Thyroid gland (tissue), 4 donors: ENCODE data around the gene MDGA2. TPM values are rescaled to one million over a fixed set of nuclear protein-coding genes. Genes with fewer than 3 reads are reported as not detected.

ENCODE experiments used
- DNase-seq, 2 donors: peaks; one replicate each; pipeline ENCODE4 v3.0.0-alpha.2; 2019
- H3K27ac ChIP-seq, 3 donors: fragments of 200-600 bp; sonication (generic); 1 replicate in 2 of 3; 2 replicates in 1 of 3; pipeline ENCODE4 v1.5.1; 2016 to 2019; ENCODE audit warnings: mild to moderate bottlenecking in 1 of 3, moderate library complexity in 1 of 3
- H3K27me3 ChIP-seq: fragments of 200-600 bp; sonication (generic); one replicate; pipeline ENCODE4 v1.5.1; 2019
- H3K36me3 ChIP-seq, 2 donors: fragments of 200-600 bp; sonication (generic); one replicate each; pipeline ENCODE4 v1.5.1; 2016 to 2019
- H3K4me1 ChIP-seq, 2 donors: fragments of 200-600 bp; sonication (generic); one replicate each; pipeline ENCODE4 v1.5.1; 2017 to 2019
- H3K4me3 ChIP-seq, 3 donors: fragments of 200-600 bp; sonication (generic); replicated peaks in 1 of 3; 1 replicate in 2 of 3; 2 replicates in 1 of 3; pipeline ENCODE4 v1.5.1; 2016; ENCODE audit warnings: mild to moderate bottlenecking in 1 of 3
- H3K9me3 ChIP-seq: fragments of 200-600 bp; sonication (generic); one replicate; pipeline ENCODE4 v1.5.1; 2017
- POLR2A ChIP-seq, 2 donors: fragments of 450-650 bp; IDR thresholded peaks; one replicate each; pipeline ENCODE4 v1.6.1; 2017; ENCODE audit warnings: antibody characterized with exemption in 2 of 2, mild to moderate bottlenecking in 2 of 2, moderate library complexity in 1 of 2
- WGBS, 2 donors: methylation state at CpG; one replicate each; pipeline ENCODE4 v1.1.5; 2017; 5-methylcytosine and 5-hydroxymethylcytosine counted together
- intact Hi-C: fragments of 100-400 bp; cut with DNase I; formaldehyde crosslinking; loops from one replicate; pipeline ENCODE4 v1.15.1; 2023
- total RNA-seq, 4 donors: library from RNA; depleted of rRNA; stranded (reverse); fragments of >200 nt; gene quantifications; one replicate each; pipeline ENCODE4 v1.2.3, GENCODE V29; 2016
- TF ChIP-seq, protein P1 (sequence below), 6 experiments: fragments of 200-600 bp in 3 of 6; fragments of 450-650 bp in 3 of 6; sonication (generic) in 3 of 6; IDR thresholded peaks; one replicate each; pipeline ENCODE4 v1.5.1; 2016 to 2019; ENCODE audit warnings: antibody characterized with exemption in 6 of 6, mild to moderate bottlenecking in 2 of 6, inconsistent platforms in 1 of 6, moderate library complexity in 1 of 6

Gene MDGA2
- total RNA-seq, 4 donors from 2014 or later = not detected

DNA sequence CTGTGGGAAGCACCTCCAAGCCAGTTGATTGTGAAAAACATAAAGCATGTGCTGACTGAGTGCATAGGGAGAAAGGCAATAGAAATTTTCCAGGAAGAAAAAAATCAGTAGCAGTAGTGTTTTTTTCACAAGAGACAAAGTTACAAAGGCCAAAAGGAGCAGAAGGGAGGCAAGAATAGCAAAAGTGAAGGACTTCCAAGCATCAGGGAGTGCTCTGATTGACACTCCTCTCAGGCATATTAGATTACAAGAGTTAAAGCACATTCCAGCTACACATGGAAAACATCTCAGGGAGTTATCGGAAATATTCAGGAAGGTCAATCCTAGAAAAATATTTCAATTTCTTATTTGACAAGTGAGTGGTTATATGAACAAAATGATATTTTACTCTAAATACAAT lies 508.0 kb downstream of the MDGA2 start:
- 85 to 98% methylated on average over 1 of the region's 1 CpG for WGBS, 2 donors
- DNase-seq = no peak
- intact Hi-C loops = no loop called here
- H3K27me3 ChIP-seq = no peaks in the 10 kb centered on the region
- H3K4me3 ChIP-seq = no peak overlapping the region
- H3K9me3 ChIP-seq = no peaks in the 10 kb centered on the region
- H3K27ac ChIP-seq = no peak overlapping the region
- no peak for TF ChIP-seq POLR2A (IDR thresholded peaks at IDR 0.05)
- TF ChIP-seq, protein P1, sequence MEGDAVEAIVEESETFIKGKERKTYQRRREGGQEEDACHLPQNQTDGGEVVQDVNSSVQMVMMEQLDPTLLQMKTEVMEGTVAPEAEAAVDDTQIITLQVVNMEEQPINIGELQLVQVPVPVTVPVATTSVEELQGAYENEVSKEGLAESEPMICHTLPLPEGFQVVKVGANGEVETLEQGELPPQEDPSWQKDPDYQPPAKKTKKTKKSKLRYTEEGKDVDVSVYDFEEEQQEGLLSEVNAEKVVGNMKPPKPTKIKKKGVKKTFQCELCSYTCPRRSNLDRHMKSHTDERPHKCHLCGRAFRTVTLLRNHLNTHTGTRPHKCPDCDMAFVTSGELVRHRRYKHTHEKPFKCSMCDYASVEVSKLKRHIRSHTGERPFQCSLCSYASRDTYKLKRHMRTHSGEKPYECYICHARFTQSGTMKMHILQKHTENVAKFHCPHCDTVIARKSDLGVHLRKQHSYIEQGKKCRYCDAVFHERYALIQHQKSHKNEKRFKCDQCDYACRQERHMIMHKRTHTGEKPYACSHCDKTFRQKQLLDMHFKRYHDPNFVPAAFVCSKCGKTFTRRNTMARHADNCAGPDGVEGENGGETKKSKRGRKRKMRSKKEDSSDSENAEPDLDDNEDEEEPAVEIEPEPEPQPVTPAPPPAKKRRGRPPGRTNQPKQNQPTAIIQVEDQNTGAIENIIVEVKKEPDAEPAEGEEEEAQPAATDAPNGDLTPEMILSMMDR (IDR thresholded peaks at IDR 0.05) = no peak
- H3K4me1 ChIP-seq = no peaks in the 10 kb centered on the region
- H3K36me3 ChIP-seq = no peaks in the 10 kb centered on the region

DNA sequence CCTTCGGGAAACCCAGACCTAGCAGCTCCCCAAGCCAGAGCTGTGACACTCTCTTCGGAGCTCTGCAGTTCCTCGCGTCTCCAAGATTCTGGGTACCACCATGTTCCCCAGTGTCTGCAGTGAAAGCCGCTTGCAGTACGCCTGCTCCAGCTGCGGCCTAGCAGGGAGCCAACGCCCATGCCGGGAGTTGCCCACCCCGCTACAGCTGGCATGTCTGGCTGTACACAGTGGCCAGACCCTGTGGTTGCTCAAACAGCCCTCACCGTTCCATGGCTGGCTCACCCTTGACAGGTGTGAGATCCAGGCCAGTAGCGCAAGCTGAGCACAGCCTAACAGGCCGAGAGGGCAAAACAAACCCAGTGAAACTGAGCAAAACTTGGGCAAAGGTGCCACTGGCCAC lies 520.0 kb downstream of the MDGA2 start:
- intact Hi-C loops = no loop called here
- no peak for DNase-seq
- H3K4me3 ChIP-seq = no peak overlapping the region
- 93 to 99% methylated on average over 13 of the region's 13 CpGs for WGBS, 2 donors
- no peak overlapping the region for H3K27ac ChIP-seq
- no peaks in the 10 kb centered on the region for H3K4me1 ChIP-seq
- H3K27me3 ChIP-seq = no peaks in the 10 kb centered on the region
- H3K9me3 ChIP-seq = no peaks in the 10 kb centered on the region
- TF ChIP-seq, protein P1 (IDR thresholded peaks at IDR 0.05) = no peak
- no peak for TF ChIP-seq POLR2A (IDR thresholded peaks at IDR 0.05)
- no peaks in the 10 kb centered on the region for H3K36me3 ChIP-seq

DNA sequence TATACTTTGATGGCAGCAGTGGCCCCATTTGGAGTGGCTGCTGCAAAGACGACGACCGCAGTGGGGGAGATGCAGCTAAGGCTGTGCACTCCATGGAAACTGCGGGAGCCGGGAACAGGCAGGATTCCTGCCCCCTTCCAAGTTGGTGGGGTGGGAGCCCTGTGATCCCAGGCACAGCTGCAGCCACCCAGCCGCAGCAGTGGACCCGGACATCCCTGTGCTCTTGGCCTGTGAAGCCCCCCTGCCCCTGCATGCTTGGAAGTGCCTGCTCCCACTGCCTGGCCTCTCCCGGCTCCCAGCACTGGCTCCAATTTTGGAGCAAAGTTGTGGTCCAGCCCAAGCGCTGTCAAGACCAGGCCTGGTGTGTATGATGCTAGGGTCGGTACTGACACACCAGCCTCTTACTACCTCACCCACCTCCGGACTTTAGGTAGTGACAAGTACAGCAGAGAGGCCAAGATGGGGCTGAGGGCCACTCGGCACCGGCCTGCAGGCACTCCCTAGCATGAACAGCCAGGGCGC lies 521.1 kb downstream of the MDGA2 start:
- no peaks in the 10 kb centered on the region for H3K27me3 ChIP-seq
- H3K4me1 ChIP-seq = no peaks in the 10 kb centered on the region
- 88 to 91% methylated on average over 10 to 11 of the region's 14 CpGs for WGBS, 2 donors
- TF ChIP-seq POLR2A (IDR thresholded peaks at IDR 0.05) = no peak
- TF ChIP-seq, protein P1 (IDR thresholded peaks at IDR 0.05) = no peak
- H3K27ac ChIP-seq = no peak overlapping the region
- no peaks in the 10 kb centered on the region for H3K9me3 ChIP-seq
- DNase-seq = no peak
- H3K4me3 ChIP-seq = no peak overlapping the region
- intact Hi-C loops = no loop called here
- no peaks in the 10 kb centered on the region for H3K36me3 ChIP-seq

GRCh38 chr14:47153746-47154145 lies 521.7 kb downstream of the MDGA2 start:
- TF ChIP-seq, protein P1 (IDR thresholded peaks at IDR 0.05) = no peak
- TF ChIP-seq POLR2A (IDR thresholded peaks at IDR 0.05) = no peak
- no peak overlapping the region for H3K4me3 ChIP-seq
- intact Hi-C loops = no loop called here
- no peaks in the 10 kb centered on the region for H3K4me1 ChIP-seq
- no peak for DNase-seq
- H3K27me3 ChIP-seq = no peaks in the 10 kb centered on the region
- H3K36me3 ChIP-seq = no peaks in the 10 kb centered on the region
- no peaks in the 10 kb centered on the region for H3K9me3 ChIP-seq
- H3K27ac ChIP-seq = no peak overlapping the region

GRCh38 chr14:47150267-47150666 lies 525.1 kb downstream of the MDGA2 start:
- no peak overlapping the region for H3K27ac ChIP-seq
- no peaks in the 10 kb centered on the region for H3K27me3 ChIP-seq
- H3K4me1 ChIP-seq = no peaks in the 10 kb centered on the region
- DNase-seq = no peak
- 56 to 59% methylated on average over 3 of the region's 3 CpGs for WGBS, 2 donors
- no peak overlapping the region for H3K4me3 ChIP-seq
- H3K36me3 ChIP-seq = no peaks in the 10 kb centered on the region
- intact Hi-C loops = no loop called here
- TF ChIP-seq, protein P1 (IDR thresholded peaks at IDR 0.05) = no peak
- no peak for TF ChIP-seq POLR2A (IDR thresholded peaks at IDR 0.05)
- no peaks in the 10 kb centered on the region for H3K9me3 ChIP-seq
